Esophagus squamous epithelium (tissue), 4 donors: ENCODE measurements around the gene FNDC3B.

Experiments
- CTCF ChIP-seq, 6 experiments: fragments of 450-650 bp in 4 of 6; fragments of 200-600 bp in 2 of 6; sonication (generic) in 2 of 6; IDR thresholded peaks; one replicate each; pipeline ENCODE4 v1.5.1; 2016 to 2019; ENCODE audit warnings: antibody characterized with exemption in 6 of 6, mild to moderate bottlenecking in 4 of 6, moderate library complexity in 4 of 6
- POLR2A ChIP-seq, 4 donors: fragments of 450-650 bp; IDR thresholded peaks; one replicate each; pipeline ENCODE4 v1.6.1; 2017; ENCODE audit warnings: antibody characterized with exemption in 4 of 4, mild to moderate bottlenecking in 4 of 4, moderate library complexity in 3 of 4

GRCh38 chr3:172115787-172116186 lies 76.4 kb downstream of the FNDC3B start:
- TF ChIP-seq CTCF (IDR thresholded peaks at IDR 0.05) (no peak), POLR2A (IDR thresholded peaks at IDR 0.05) (no peak)
